Mammary epithelial cell (primary cell): ENCODE data around the gene TWIST1.

ENCODE experiments used
- EZH2 ChIP-seq: IDR thresholded peaks from 2 replicates; pipeline ENCODE4 v1.6.1; 2012; ENCODE audit warnings: low read length, inconsistent platforms, borderline replicate concordance
- TF ChIP-seq, protein P1 (sequence below), 2 donors: IDR thresholded peaks in 1 of 2; conservative IDR thresholded peaks in 1 of 2; 2 replicates each; pipeline ENCODE4 v1.5.1; 2011 to 2012; ENCODE audit warnings: inconsistent platforms in 2 of 2, low read length in 2 of 2, mild to moderate bottlenecking in 2 of 2, control low read depth in 1 of 2, low read depth in 1 of 2; ENCODE audit not compliant: insufficient read depth in 1 of 2; ENCODE audit errors: extremely low read depth in 1 of 2

DNA sequence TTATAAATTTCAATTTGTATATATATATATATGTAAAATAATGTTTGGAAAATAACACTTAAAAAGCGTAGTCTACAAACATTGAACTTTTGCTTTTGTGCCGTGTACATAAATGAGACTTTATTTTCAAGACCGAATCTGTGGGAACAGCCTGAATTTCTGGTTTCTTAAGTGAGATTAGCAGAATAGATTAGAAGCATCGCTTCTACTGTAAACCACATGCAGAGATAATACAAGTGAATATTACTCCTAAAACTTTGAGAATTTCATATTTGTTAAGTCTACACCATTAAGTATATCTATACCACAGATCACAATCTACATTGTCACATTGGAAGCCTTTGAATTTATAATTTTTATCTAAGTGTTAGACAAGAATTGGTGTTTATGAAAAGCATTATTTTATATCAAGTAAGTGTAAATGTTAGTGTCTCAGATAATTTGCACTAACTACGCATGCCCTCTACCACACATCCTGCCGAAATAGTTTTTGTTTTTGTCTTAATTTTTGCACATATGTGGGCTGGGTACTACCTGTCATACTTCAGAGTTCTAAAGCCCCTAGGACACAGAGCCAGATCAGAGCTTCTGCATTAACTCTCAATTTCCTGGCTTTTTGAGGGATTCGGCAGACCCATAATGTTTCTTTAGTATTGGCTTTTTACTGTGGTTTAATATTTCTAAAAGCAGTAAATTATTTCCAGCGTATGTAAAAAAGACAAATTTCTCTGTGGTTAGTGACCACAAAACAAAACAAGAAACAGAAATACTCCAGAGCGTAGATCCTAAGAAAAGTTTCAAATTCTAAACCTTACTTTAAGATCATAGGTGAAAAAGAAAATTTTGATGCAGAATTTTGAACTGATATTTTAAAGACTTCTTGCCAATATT is 20.0 kb downstream of the TWIST1 start:
- TF ChIP-seq, protein P1, sequence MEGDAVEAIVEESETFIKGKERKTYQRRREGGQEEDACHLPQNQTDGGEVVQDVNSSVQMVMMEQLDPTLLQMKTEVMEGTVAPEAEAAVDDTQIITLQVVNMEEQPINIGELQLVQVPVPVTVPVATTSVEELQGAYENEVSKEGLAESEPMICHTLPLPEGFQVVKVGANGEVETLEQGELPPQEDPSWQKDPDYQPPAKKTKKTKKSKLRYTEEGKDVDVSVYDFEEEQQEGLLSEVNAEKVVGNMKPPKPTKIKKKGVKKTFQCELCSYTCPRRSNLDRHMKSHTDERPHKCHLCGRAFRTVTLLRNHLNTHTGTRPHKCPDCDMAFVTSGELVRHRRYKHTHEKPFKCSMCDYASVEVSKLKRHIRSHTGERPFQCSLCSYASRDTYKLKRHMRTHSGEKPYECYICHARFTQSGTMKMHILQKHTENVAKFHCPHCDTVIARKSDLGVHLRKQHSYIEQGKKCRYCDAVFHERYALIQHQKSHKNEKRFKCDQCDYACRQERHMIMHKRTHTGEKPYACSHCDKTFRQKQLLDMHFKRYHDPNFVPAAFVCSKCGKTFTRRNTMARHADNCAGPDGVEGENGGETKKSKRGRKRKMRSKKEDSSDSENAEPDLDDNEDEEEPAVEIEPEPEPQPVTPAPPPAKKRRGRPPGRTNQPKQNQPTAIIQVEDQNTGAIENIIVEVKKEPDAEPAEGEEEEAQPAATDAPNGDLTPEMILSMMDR (conservative IDR thresholded peaks at IDR 0.05 in 1 of 2, IDR thresholded peaks at IDR 0.05 in 1 of 2; ENCODE audit: extremely low read depth in 1 of 2, insufficient read depth in 1 of 2, low read depth in 1 of 2, low read length in 2 of 2): no peak
- TF ChIP-seq EZH2: no peak
